Activated CD4-positive, alpha-beta T cell treated with anti-CD3 and anti-CD28 coated beads, Interleukin-2, amount 10 ng/mL, durations not matched to agents 24 days and 14 days (primary cell): ENCODE results near the gene IFT81. TPM values are rescaled to one million over a fixed set of nuclear protein-coding genes. Genes with fewer than 3 reads are reported as not detected.
"Not testable (repeated sequence)": the region's sequence is repeated elsewhere in the genome, so short reads cannot be mapped to it uniquely, and the experiment has no call there.

Experiments
- DNase-seq: peaks from one replicate; pipeline ENCODE4 v3.0.0; 2022
- H3K27ac Mint-ChIP-seq: one replicate; pipeline ENCODE4 v1.8.0; 2022; ENCODE audit warnings: mild to moderate bottlenecking, mixed read lengths
- H3K27me3 Mint-ChIP-seq: one replicate; pipeline ENCODE4 v1.8.0; 2022; ENCODE audit warnings: mixed read lengths
- H3K36me3 Mint-ChIP-seq: one replicate; pipeline ENCODE4 v1.8.0; 2022; ENCODE audit warnings: low read depth, mild to moderate bottlenecking, mixed read lengths
- H3K4me1 Mint-ChIP-seq: one replicate; pipeline ENCODE4 v1.8.0; 2021; ENCODE audit warnings: mixed read lengths
- H3K4me3 Mint-ChIP-seq: one replicate; pipeline ENCODE4 v1.8.0; 2022; ENCODE audit warnings: mild to moderate bottlenecking, moderate library complexity, mixed read lengths
- H3K9me3 Mint-ChIP-seq: one replicate; pipeline ENCODE4 v1.8.0; 2021; ENCODE audit warnings: mixed read lengths
- intact Hi-C: fragments of 100-400 bp; cut with micrococcal nuclease; formaldehyde crosslinking; loops from one replicate; pipeline ENCODE4 v1.15.1; 2023
- total RNA-seq: library from RNA; stranded (reverse); gene quantifications from 2 replicates; pipeline ENCODE4 v1.2.3, GENCODE V29; 2022

IFT81 gene
- total RNA-seq, 1 donor from 2014 or later, result 1.6 TPM

DNA sequence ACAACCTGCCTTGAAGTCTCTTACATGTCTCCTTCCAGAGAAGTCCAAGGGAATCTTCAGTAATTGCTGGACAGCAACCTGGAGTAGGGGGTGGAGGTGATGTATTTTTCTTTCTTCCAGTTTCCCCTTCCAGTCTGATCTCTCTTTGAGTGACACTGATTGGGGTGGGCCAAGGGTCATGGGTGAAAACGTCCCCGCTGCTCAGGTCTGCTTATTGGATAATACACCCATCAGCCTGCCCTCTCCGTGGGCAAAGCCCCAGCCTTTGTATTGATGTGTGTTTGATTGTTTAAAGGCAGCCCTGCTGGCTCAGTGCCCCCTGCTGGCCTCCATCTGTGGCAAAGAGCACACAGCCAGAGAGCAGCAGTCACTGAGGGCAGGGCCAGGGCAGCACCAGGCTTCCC, 121.2 kb downstream of the IFT81 start:
- Mint-ChIP-seq H3K9me3 (no peaks in the 10 kb centered on the region), H3K36me3 (no peaks in the 10 kb centered on the region), H3K4me3 (no peak overlapping the region), H3K27me3 (peaks cover 3% of the 10 kb centered on the region), H3K4me1 (no peaks in the 10 kb centered on the region), H3K27ac (no peak overlapping the region)
- intact Hi-C loops, result loop anchor here (1.0 kb wide), 1 partner anchor 145 kb away; no protein-coding TSS in a partner anchor
- DNase-seq, result peak; percentile 85

GRCh38 chr12:110246636-110247339, 122.6 kb downstream of the IFT81 start:
- no peak overlapping the region for H3K4me3 Mint-ChIP-seq
- intact Hi-C loops, result no loop called here
- no peak for DNase-seq
- no peaks in the 10 kb centered on the region for H3K9me3 Mint-ChIP-seq
- H3K27ac Mint-ChIP-seq, result no peak overlapping the region
- H3K36me3 Mint-ChIP-seq, result no peaks in the 10 kb centered on the region
- no peaks in the 10 kb centered on the region for H3K27me3 Mint-ChIP-seq
- no peaks in the 10 kb centered on the region for H3K4me1 Mint-ChIP-seq

GRCh38 chr12:110247340-110248095, 123.4 kb downstream of the IFT81 start:
- no peak overlapping the region for H3K4me3 Mint-ChIP-seq
- H3K27ac Mint-ChIP-seq, result no peak overlapping the region
- H3K27me3 Mint-ChIP-seq, result no peaks in the 10 kb centered on the region
- intact Hi-C loops, result no loop called here
- H3K4me1 Mint-ChIP-seq, result no peaks in the 10 kb centered on the region
- no peaks in the 10 kb centered on the region for H3K9me3 Mint-ChIP-seq
- H3K36me3 Mint-ChIP-seq, result no peaks in the 10 kb centered on the region
- no peak for DNase-seq

DNA sequence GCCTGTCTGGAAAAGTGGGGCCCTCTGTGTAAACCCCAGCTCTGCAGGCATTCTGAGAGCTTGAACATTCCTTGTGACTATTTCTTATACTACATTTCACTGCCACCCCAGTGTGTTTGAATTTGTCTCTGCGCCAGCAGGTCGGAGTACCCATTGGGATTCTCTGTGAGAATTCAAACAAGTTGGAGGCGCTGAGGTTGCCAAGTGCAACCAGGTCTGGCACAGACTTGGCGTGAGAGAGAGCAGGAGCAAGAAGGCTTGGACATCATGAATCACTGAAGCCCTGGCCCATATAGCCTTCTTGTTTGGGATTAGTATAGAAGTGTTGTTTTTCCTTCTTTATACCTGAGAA, 123.9 kb downstream of the IFT81 start:
- H3K27ac Mint-ChIP-seq, result no peak overlapping the region
- H3K4me3 Mint-ChIP-seq, result no peak overlapping the region
- H3K27me3 Mint-ChIP-seq, result no peaks in the 10 kb centered on the region
- intact Hi-C loops, result no loop called here
- H3K36me3 Mint-ChIP-seq, result no peaks in the 10 kb centered on the region
- H3K4me1 Mint-ChIP-seq, result no peaks in the 10 kb centered on the region
- no peak for DNase-seq
- no peaks in the 10 kb centered on the region for H3K9me3 Mint-ChIP-seq

- Mint-ChIP-seq H3K27me3 (no peaks in the 10 kb centered on the region), H3K4me3 (no peak overlapping the region), H3K36me3 (no peaks in the 10 kb centered on the region), H3K4me1 (no peaks in the 10 kb centered on the region), H3K9me3 (no peaks in the 10 kb centered on the region), H3K27ac (no peak overlapping the region)
- DNase-seq, result no peak
- intact Hi-C loops, result no loop called here
These were observed 124.9 kb downstream of the IFT81 start for GRCh38 chr12:110249105-110249504.

DNA sequence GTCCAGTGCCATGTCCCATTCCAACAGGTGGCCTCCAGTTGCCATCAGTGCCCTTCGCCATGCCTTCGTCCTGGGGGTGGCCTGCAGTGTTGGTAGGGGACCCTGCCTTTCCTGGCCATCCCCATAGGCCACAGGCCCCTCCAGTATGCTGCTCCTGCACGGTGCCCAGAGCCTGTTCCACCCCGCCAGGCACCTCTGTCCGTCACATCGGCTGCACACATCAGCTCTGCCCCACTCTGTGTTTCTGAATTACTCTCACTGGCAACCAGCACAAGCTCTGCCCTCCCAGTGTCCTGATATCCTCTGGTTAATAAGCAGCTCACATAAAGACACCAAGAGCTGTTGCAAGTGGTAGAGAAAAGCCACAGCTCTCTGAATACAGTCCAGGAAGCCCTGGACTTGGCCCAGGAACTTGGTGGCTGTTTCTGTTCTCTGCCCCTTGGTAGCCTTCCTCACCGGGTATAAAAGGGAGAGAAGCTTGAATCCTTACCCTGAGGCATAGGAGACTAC, 125.6 kb downstream of the IFT81 start:
- H3K4me3 Mint-ChIP-seq, result no peak overlapping the region
- H3K4me1 Mint-ChIP-seq, result no peaks in the 10 kb centered on the region
- H3K36me3 Mint-ChIP-seq, result no peaks in the 10 kb centered on the region
- intact Hi-C loops, result no loop called here
- DNase-seq, result no peak
- H3K27me3 Mint-ChIP-seq, result no peaks in the 10 kb centered on the region
- no peak overlapping the region for H3K27ac Mint-ChIP-seq
- H3K9me3 Mint-ChIP-seq, result no peaks in the 10 kb centered on the region

DNA sequence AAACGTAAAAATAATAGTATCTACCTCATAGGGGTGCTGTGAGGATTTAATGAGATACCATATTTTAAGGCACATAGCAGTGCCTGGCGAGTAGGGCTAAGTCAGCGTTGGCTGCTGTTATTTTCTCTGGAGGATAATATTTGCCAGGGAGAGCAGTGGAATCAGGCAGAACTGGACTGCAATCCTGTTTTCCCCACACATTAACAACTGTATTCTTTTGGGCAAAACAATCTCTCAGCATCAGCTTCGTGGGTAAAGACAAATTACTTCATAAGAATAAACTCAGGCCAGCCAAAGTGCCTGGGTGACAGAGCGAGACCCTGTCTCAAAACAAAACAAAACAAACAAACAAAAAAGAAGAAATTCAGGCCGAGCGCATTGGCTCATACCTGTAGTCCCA, 127.2 kb downstream of the IFT81 start:
- H3K27me3 Mint-ChIP-seq, result no peaks in the 10 kb centered on the region
- no peaks in the 10 kb centered on the region for H3K36me3 Mint-ChIP-seq
- no peak for DNase-seq
- H3K4me1 Mint-ChIP-seq, result no peaks in the 10 kb centered on the region
- intact Hi-C loops, result no loop called here
- H3K9me3 Mint-ChIP-seq, result no peaks in the 10 kb centered on the region
- H3K27ac Mint-ChIP-seq, result no peak overlapping the region
- H3K4me3 Mint-ChIP-seq, result no peak overlapping the region

DNA sequence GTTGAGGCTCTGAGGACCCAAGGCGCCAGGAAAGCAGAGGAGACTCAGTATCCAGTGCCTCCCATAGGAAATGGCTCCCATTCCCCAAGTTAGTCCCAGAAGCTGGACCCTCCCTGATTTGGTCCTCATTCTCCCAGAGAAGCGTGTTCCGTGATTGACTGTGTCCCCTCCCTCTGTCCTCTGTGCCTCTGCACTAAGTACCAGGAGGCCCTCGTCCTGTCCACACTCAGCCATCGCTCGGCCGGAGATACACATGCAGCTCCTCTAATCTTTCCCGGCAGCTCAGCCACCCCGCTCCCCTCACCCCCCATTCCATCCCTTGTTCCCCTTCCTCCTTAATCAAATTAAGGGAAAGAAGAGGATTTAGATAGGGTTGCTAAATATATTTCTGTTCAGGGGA, 128.6 kb downstream of the IFT81 start:
- H3K27ac Mint-ChIP-seq, result no peak overlapping the region
- DNase-seq, result no peak
- H3K4me3 Mint-ChIP-seq, result no peak overlapping the region
- H3K27me3 Mint-ChIP-seq, result no peaks in the 10 kb centered on the region
- H3K9me3 Mint-ChIP-seq, result no peaks in the 10 kb centered on the region
- no peaks in the 10 kb centered on the region for H3K36me3 Mint-ChIP-seq
- intact Hi-C loops, result no loop called here
- H3K4me1 Mint-ChIP-seq, result no peaks in the 10 kb centered on the region

- Mint-ChIP-seq H3K4me3 (no peak overlapping the region), H3K9me3 (no peaks in the 10 kb centered on the region), H3K36me3 (no peaks in the 10 kb centered on the region), H3K27me3 (no peaks in the 10 kb centered on the region), H3K4me1 (no peaks in the 10 kb centered on the region), H3K27ac (no peak overlapping the region)
- intact Hi-C loops, result no loop called here
- no peak for DNase-seq
These were observed 129.0 kb downstream of the IFT81 start for GRCh38 chr12:110253176-110253575.

- no peak for DNase-seq
- intact Hi-C loops, result no loop called here
- no peak overlapping the region for H3K27ac Mint-ChIP-seq
- no peaks in the 10 kb centered on the region for H3K4me1 Mint-ChIP-seq
- H3K9me3 Mint-ChIP-seq, result no peaks in the 10 kb centered on the region
- no peaks in the 10 kb centered on the region for H3K36me3 Mint-ChIP-seq
- H3K4me3 Mint-ChIP-seq, result no peak overlapping the region
- H3K27me3 Mint-ChIP-seq, result no peaks in the 10 kb centered on the region
These were observed 130.9 kb downstream of the IFT81 start for GRCh38 chr12:110254971-110255540.

DNA sequence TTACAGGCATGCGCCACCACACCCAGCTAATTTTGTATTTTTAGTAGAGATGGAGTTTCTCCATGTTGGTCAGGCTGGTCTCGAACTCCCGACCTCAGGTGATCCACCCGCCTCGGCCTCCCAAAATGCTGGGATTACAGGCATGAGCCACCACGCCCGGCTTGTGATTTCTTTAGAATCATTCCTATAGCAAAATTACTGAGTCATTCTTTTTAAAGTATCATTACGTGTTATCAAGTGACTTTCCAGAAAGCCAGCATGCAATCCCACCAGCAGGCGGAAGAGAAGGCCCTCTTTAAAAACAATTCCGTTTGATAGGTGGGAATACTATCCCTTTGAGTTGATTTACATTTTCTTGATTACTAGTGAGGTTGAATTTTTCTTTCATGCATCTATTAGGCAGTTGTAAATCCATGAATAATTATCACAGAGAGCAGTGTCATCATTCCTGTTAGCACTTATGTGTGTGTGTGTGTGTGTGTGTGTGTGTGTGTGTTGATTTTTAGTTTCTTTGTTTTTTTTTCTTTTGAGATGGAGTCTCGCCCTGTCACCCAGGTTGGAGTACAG, 131.8 kb downstream of the IFT81 start:
- H3K27ac Mint-ChIP-seq, H3K9me3 Mint-ChIP-seq, H3K27me3 Mint-ChIP-seq, intact Hi-C loops, H3K36me3 Mint-ChIP-seq, DNase-seq, H3K4me1 Mint-ChIP-seq, H3K4me3 Mint-ChIP-seq: not testable (repeated sequence)

- no peak for DNase-seq
- Mint-ChIP-seq H3K36me3 (no peaks in the 10 kb centered on the region), H3K27ac (no peak overlapping the region), H3K27me3 (no peaks in the 10 kb centered on the region), H3K9me3 (no peaks in the 10 kb centered on the region), H3K4me1 (no peaks in the 10 kb centered on the region), H3K4me3 (no peak overlapping the region)
- intact Hi-C loops, result no loop called here
These were observed 132.7 kb downstream of the IFT81 start for GRCh38 chr12:110256780-110257431.

DNA sequence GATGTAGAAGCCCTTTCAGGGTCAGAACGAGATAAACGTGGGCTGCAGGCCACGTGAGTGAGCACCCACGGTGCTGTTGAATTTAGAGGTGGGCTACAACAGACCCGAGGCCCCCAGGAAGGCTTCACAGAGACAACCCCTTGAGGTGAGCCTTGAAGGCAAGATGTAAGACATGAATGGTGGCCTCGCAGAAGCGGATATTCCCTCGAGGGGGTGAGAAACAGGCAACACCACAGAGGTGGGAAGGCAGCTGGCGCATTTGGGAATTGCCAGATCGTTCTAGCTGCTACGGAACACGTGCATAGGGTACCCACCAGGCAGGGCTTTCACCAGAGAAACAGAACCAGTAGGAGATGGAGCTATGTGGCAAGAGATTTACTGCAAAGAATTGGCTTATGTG, 134.3 kb downstream of the IFT81 start:
- Mint-ChIP-seq H3K27ac (no peak overlapping the region), H3K36me3 (no peaks in the 10 kb centered on the region), H3K27me3 (peaks cover 5% of the 10 kb centered on the region), H3K9me3 (no peaks in the 10 kb centered on the region), H3K4me3 (no peak overlapping the region), H3K4me1 (no peaks in the 10 kb centered on the region)
- intact Hi-C loops, result no loop called here
- DNase-seq, result no peak
